Endothelial cell (in vitro differentiated cells): ENCODE data around the gene PTGER2. TPM values are rescaled to one million over a fixed set of nuclear protein-coding genes. Genes with fewer than 3 reads are reported as not detected.

Source experiments
- DNase-seq: peaks from one replicate; pipeline ENCODE4 v3.0.0; 2021; ENCODE audit warnings: low spot score
- H3K27ac Mint-ChIP-seq: one replicate; pipeline ENCODE4 v1.8.0; 2021; ENCODE audit warnings: mixed read lengths, inconsistent platforms; ENCODE audit not compliant: unreplicated experiment
- H3K27me3 Mint-ChIP-seq: one replicate; pipeline ENCODE4 v1.8.0; 2021; ENCODE audit warnings: mild to moderate bottlenecking, moderate library complexity, mixed read lengths, inconsistent platforms; ENCODE audit not compliant: unreplicated experiment
- H3K36me3 Mint-ChIP-seq: one replicate; pipeline ENCODE4 v1.8.0; 2021; ENCODE audit warnings: mild to moderate bottlenecking, low read depth, mixed read lengths, inconsistent platforms; ENCODE audit not compliant: unreplicated experiment
- H3K4me1 Mint-ChIP-seq: one replicate; pipeline ENCODE4 v1.8.0; 2021; ENCODE audit warnings: mild to moderate bottlenecking, mixed read lengths, inconsistent platforms; ENCODE audit not compliant: unreplicated experiment
- H3K4me3 Mint-ChIP-seq: one replicate; pipeline ENCODE4 v1.8.0; 2021; ENCODE audit warnings: mild to moderate bottlenecking, mixed read lengths, inconsistent platforms; ENCODE audit not compliant: unreplicated experiment
- H3K9me3 Mint-ChIP-seq: one replicate; pipeline ENCODE4 v1.8.0; 2021; ENCODE audit warnings: mixed read lengths, inconsistent platforms; ENCODE audit not compliant: unreplicated experiment
- total RNA-seq: library from RNA; stranded (reverse); fragmentation: NEBNext Ultra II Directional; extraction: Animal tissue kit (Norgen Biotek cat#: 25700); gene quantifications from one replicate; pipeline ENCODE4 v1.2.1, GENCODE V29; 2021; ENCODE audit not compliant: unreplicated experiment
- TF ChIP-seq, protein P1 (sequence below): fragments of 200-600 bp; sonication (generic); IDR thresholded peaks from one replicate; pipeline ENCODE4 v1.5.0; 2021; ENCODE audit warnings: antibody characterized with exemption; ENCODE audit not compliant: unreplicated experiment

PTGER2 gene
- total RNA-seq, 1 donor from 2014 or later = not detected

DNA sequence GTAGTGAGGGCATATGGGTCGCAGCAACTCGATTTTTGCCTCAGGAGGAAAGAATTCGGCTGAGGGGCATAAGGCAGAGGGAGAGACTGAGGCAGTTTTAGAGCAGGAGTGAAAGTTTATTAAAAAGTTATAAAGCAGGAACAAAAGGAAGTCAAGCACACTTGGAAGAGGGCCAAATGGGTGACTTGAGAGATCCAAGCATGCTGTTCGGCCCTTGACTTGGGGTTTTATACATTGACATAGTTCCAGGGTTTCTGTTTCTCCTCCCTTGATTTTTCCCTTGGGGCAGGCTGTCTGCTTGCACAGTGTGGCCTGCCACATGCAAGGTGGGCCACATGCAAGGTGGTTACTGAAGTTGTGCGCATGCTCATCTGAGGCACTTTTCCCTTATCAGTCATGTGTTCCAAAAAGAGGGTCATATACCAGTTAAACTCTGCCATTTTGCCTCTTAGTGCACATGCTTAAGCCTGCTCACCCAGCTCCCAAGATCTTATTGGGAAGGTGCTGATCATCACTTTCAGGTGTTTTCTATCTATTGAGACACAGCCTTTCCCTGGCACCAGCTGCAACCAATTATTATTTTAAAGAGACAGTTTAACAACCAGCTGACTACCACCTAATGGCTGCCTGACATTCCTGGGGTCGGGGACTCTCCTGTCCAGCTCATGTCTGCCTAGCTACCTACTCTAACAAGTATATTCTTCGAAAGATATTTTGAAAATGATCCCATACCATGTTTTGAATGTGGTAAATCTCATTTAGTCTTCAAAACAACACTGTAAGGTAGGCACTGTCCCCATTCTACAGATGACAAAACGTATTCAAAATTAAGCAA, 19.9 kb downstream of the PTGER2 start:
- peaks cover 1% of the 10 kb centered on the region for H3K27me3 Mint-ChIP-seq
- H3K36me3 Mint-ChIP-seq = no peaks in the 10 kb centered on the region
- H3K4me1 Mint-ChIP-seq = no peaks in the 10 kb centered on the region
- no peak for DNase-seq
- TF ChIP-seq, protein P1, sequence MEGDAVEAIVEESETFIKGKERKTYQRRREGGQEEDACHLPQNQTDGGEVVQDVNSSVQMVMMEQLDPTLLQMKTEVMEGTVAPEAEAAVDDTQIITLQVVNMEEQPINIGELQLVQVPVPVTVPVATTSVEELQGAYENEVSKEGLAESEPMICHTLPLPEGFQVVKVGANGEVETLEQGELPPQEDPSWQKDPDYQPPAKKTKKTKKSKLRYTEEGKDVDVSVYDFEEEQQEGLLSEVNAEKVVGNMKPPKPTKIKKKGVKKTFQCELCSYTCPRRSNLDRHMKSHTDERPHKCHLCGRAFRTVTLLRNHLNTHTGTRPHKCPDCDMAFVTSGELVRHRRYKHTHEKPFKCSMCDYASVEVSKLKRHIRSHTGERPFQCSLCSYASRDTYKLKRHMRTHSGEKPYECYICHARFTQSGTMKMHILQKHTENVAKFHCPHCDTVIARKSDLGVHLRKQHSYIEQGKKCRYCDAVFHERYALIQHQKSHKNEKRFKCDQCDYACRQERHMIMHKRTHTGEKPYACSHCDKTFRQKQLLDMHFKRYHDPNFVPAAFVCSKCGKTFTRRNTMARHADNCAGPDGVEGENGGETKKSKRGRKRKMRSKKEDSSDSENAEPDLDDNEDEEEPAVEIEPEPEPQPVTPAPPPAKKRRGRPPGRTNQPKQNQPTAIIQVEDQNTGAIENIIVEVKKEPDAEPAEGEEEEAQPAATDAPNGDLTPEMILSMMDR = no peak
- no peak overlapping the region for H3K27ac Mint-ChIP-seq
- H3K4me3 Mint-ChIP-seq = no peak overlapping the region
- no peaks in the 10 kb centered on the region for H3K9me3 Mint-ChIP-seq

DNA sequence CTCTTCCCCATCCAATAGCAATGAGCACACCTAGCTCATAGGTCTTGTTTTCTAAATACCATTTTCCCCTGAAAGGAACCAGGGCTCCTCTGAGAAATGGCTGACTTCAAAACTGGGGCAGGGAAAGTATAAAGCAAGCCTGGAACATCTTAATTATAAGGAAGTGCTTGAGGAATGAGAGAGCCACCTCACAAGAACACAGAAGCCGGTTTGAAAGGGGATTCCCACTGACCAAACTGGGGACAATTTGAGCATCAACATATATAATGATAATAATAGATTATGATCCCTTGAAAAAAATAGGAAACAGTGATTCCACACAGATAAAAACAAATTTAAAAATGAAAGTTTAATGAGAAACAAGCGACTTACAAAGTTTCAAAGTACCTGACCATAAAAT, 22.1 kb downstream of the PTGER2 start:
- Mint-ChIP-seq H3K27me3 (no peaks in the 10 kb centered on the region), H3K27ac (no peak overlapping the region), H3K36me3 (no peaks in the 10 kb centered on the region), H3K4me1 (no peaks in the 10 kb centered on the region), H3K9me3 (no peaks in the 10 kb centered on the region), H3K4me3 (no peak overlapping the region)
- DNase-seq = no peak
- TF ChIP-seq, protein P1 = no peak

DNA sequence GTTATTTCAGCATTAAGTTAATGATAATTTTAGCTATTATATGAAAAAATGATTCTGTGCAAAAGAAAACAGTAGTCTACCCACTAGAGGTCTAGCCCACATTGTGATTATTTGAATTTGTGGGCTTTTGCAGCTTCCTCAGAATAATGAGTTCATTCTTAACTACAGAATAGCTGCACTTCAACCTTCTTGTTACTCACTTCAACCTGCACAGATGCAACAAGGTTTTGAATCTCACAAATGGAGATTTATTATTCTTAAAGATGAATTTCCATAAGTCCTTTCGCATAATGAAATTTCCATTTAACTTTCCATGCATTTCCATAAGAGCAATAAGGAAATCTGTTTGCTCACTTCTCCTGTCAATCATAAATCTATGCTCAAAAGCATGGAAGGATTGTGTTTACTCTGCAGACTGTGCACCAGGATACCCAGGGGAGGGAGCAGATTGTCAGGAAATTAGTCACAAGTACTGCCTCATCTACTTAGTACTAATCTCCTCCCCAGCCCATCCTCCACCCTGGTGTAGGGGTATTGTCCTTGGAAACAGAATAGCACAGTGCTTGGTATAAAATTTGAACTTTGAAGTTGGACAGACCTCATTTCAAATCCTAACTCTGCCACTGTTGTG, 24.1 kb downstream of the PTGER2 start:
- Mint-ChIP-seq H3K27me3 (no peaks in the 10 kb centered on the region), H3K36me3 (no peaks in the 10 kb centered on the region), H3K4me3 (no peak overlapping the region), H3K27ac (no peak overlapping the region), H3K4me1 (no peaks in the 10 kb centered on the region), H3K9me3 (no peaks in the 10 kb centered on the region)
- TF ChIP-seq, protein P1 = no peak
- no peak for DNase-seq

DNA sequence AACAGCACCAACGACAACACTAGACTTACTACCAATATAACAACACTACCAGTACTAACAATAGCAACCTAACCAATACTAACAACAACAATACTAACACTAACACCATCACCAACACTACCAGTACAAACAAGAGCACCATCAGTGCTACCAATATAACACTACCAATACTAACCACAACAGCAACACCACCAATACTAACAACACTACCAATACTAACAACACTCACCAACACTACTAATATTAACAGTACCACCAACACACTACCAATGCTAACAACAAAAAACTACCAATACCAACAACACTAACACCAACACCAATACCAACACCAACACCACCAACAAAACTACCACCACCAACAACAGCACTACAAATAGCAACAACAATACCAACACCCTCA, 25.1 kb downstream of the PTGER2 start:
- DNase-seq = no peak
- TF ChIP-seq, protein P1 = no peak
- no peaks in the 10 kb centered on the region for H3K36me3 Mint-ChIP-seq
- no peaks in the 10 kb centered on the region for H3K27me3 Mint-ChIP-seq
- no peak overlapping the region for H3K27ac Mint-ChIP-seq
- no peak overlapping the region for H3K4me3 Mint-ChIP-seq
- H3K4me1 Mint-ChIP-seq = no peaks in the 10 kb centered on the region
- H3K9me3 Mint-ChIP-seq = no peaks in the 10 kb centered on the region
